DMS153 treated with DMSO at 0.1 percent for 48 hours (cell line): Measurements from ENCODE around the gene SLC37A3.
A peak's percentile ranks its signal among the peaks of the same experiment; 100 is the strongest.
"Not testable (repeated sequence)": the region's sequence is repeated elsewhere in the genome, so short reads cannot be mapped to it uniquely, and the experiment has no call there.

Source experiments
- DNase-seq: peaks from one replicate; lab custom pipeline; 2025; ENCODE audit not compliant: unreplicated experiment; lab: John Stamatoyannopoulos, UW

SLC37A3 gene

DNA sequence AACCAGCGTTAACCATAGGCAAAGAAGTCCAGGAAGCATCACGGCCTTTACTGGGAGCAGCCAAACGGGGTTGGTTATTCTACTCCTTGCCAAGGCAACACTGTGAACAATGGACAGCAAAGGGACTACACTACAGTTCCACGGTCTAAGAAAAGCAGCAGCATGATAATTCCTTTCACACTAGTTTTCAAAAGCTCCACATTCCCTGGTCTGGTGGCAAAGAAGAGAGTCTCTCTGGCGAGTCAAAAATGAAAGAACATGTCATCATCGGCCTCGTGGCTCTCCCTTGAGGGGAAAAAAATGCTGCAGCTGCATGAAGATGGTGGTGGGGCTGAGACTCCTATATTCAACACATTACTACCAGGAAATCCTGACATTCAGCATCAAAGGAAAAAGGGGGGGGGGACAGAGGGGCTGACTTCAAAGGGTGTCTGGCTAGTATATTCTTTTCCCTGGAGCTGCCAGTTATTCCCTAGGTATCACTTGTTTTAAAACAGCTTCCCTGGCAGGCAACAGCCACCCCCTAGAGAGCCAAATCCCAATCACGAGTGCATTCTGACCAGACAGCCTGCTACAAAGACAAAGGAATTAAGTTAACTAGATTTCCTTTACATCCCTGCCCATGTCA lies 49.1 kb downstream of the SLC37A3 start:
- no peak for DNase-seq

DNA sequence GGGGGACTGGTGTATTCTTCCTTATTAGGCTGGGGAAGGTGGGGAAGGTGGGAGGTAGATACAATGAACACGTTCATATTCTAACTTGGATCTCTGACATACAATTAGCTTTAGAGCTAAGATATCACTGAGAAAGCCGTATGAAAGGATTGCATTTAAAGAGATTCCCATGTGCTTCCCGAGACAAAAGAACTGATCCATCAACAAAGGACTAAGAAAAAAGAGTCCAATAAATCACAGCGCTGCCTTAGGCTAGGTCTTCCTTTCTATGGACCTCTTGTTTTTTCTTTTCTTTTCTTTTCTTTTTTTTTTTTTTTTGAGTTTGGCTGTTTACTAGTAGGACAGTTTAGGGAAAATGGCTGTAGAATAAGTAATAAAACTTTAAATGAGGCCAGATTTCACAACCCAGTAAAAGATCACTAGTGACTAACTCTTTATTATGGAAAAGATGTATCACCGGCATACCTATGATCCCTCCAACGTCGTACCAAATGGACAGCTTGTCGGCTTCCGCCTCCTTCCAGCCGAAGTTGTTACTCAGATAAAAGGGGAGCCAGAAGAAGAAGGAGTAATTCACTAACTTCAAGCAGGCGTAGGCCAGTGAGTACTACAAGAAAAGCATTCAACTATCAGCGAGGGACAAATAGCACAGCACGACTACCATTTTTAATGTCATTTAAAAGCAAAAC lies 50.0 kb downstream of the SLC37A3 start:
- no peak for DNase-seq

DNA sequence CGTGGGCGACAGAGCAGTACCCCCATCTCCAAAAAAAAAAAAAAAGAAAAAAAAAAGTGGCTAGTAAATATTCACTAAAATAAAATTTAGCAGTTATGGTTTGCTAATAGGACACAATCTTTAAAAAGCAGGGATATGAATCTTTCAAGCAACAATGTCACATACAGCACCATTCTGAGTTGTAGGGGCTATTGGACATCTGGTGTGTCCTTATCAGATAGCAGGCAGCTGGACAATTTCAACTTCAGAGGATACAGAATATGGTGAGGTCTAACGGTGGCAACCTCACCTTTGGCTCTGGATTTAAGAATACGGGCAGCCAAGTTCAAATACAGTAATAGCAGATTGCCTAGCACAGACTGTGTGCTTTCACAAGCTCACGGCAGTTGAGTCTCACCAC lies 51.1 kb downstream of the SLC37A3 start:
- no peak for DNase-seq

DNA sequence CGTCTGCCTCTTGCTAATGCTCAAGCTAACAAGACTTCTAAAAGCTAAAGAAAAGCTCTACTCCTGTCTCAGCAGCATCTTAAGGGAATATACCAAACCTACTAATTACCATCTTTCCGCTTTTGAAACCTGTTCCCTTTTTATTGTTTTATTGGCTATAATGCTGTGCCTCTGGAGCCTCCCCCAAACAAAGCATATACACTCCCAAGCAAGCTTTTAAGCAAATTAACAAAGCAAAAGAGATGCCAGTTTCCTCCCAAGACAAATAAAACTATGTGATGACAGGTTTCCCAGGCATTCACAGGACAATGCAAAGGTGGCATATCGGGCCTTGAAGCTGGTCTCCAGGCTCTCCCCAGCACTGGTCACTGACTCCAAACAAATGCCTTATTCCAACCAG lies 52.9 kb downstream of the SLC37A3 start:
- no peak for DNase-seq

DNA sequence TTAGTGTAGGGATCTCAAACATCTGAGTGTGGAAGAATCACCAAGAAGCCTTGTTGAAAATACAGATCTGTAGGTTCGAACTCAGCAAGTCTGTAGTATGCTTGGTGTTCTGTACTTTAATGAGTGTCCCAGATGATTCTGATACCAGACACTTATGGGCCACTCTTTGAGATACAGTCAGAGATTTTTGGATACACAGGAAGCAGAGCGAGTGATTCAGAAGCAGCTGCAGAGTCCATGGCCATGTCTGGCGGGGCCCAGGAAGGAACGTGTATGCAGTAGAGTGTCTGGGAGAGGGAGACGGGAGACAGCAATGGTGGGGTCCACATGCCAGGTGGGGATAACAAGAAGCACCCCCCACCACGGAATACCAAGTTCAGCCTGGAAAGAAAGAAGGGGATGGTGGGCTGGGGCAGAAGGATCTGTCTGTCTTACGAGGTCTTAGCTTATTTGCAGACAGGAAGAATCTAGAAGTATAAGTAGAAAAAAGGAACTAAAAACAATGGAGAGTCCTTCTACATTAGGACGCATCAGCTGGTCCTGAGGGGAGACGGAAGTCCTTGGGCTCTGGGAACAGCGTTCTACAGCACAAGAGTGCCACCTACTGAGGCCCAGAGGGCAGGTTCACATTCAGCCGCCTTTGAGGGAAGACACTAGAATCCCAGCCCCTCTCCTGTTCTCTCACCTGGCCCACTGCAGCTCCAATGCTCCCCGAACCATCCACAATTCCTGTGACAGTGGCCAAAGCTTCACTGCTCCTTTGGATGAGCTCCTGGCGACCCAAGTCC lies 55.4 kb downstream of the SLC37A3 start:
- no peak for DNase-seq

DNA sequence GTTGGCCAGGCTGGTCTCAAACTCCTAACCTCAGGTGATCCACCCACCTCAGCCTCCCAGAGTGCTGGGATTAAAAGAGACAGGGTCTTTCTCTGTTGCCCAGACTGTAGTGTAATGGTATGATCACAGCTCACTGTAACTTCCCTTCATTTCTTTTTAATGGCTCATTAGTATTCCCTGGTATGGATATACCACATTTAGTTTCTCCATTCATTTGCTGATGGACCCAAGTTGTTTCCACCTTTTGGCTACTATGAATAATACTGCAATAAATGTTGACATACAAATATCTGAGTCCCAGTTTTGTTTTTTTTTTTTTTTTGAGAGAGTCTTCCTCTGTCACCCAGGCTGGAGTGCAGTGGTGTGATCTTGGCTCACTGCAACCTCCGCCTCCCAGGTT lies 59.4 kb downstream of the SLC37A3 start:
- DNase-seq: not testable (repeated sequence)

DNA sequence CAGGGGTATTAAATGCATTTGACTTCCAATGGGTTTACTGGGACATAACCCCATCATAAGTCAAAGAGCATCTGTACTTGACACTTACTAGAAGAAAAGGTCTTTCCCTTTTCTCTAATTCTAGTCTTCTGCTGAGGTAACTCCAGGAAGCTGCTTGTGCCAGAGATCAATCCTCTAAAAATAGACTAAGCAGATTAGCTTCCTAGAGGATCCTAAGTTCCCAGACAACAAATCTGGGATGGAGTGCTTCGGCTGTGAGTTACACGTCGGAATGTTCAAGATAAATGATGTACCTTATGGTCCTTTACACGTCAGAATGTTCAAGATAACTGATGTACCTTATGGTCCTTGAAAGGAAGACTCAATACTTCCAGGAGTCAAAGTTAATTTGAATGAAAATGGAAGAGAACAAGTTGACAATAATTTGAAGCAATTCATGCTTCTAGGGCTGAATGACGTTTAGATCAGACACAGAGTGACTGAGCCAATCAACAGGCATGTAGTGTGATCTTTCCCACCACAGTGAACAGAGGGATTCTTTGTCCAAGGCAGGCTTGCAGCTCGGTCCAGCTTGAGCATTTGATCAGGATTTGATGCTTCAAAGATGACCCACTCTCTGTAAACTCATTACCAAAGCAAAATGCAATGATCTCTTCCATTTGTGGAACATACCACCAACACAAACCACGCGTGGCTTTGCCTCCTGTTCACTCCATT lies 63.8 kb downstream of the SLC37A3 start:
- no peak for DNase-seq

DNA sequence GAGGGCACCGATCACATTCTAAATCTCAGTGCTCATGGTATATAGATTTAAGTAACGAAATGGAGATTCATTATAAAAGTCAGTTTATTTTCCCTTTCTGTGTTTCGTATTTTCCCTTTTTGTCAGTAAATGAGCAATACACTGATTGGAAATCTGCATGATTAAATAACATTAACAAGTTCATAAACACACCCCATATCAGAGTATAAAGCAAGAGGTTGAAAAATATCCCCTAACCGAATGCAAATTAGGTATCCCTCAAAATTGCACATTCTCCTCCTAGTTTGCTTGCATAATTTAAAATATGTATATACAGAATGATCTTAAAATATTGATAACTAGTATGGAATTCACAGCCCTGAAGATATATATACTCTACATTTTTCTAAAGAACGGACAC lies 64.6 kb downstream of the SLC37A3 start:
- no peak for DNase-seq

DNA sequence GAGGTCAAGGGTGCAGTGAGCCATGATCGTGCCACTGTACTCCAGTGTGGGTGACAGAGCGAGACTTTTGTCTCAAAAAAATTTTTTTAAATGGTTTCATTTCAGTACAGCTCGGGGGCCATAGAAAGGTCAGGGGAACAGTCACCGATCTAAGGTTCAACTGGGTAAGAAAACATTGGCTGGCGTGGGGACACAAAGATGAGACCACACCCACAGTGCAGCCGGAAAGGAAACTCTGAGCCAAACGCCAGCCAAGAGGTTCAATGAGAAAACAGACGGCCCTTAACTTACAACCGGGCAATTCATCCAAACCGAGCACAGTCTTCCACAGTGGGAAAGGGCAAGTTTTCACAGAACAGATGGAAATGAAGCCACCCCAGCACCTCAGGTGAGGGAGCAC lies 65.1 kb downstream of the SLC37A3 start:
- DNase-seq: no peak

DNA sequence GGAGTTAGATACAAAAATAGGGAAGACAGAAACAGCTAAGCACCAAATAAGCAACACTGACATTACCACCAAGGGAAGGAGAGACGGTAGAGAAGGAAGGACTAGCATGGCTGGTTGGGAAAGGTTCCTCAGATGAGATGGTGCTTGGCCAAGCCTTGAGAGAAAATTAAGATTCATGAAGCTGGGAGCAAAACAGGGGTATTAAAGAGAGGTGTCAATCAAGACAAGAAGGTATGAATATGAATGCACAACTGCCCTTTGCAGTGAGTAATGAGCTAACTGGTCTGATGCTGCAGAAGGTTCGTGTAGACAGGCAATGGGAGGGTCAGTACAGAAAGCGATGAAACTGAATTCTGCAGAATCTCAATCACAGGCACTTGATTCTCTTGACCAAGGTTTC lies 67.7 kb downstream of the SLC37A3 start:
- DNase-seq: no peak

DNA sequence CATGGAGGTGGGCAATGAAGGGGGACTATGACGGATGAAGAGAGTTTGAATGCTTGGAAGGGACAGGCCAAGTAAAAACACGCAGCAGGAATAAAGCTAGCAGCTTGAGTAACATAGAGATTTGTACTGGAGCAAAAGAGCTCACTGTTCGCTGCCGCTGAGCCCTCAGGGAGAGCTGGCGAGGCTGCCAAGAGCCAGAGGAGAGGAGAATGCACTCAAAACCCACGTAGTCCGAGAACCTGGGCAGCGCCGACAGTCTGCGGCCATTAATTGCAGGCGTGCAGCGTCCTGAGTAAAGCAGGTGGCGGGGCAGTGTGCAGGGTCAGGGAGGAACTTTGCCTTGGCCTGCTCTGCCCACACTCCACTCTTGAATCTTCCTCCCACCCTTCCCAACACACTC lies 68.2 kb downstream of the SLC37A3 start:
- no peak for DNase-seq

DNA sequence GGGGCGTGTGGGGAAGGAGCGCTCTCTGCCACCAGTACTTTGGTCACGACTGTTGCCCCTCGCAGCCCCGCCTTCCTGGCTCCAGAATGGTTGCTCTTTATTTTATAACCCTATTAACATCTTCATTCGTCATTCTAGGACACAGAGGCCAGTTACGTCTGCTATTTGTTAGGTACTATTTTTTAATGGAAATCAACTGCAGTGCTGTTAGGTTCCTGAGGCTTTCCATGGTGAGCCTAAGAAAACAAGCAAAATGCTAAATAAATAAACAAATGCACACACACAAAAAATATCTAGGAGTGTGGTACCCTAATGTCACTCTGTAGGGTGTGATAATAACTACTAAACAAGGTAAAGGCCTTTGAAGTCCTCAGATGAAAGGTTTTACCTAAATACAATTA lies 71.1 kb downstream of the SLC37A3 start:
- no peak for DNase-seq

DNA sequence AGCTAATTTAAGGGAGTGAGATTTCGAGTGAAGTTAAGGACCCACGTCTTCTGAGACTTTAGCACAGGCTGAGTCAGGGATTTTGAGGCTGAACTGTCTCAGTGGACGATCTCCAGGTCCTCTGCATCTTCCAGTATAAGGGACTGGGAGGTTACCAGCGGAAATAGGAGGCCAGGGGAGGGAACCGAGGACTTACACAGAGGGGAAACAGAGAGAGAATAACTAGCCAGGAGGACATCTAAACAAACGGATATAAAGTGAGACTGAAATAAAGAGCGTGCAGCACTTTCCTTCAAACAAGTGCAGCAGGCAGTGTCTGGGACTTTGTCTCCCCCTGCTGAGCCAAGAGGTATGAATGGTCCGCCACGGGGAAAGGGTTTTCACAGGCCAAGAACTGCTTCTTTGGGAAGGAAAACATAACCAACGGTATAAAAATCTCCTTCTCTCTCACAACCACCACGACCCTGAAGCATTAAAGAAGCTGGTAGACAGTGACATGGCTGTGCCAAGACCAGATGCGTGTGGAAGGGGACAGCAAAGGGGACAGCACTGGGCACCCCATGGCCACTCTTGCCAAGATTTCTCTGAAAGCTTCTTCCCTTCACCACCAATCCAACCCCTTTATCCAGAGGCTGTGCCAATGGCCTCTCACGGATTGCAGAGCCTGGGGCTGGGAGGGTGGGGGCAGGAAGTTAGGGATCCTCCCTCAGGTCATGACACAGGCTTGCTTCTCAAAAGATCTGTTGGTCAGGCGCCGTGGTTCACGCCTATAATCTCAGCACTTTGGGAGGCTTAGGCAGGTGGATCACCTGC lies 72.0 kb downstream of the SLC37A3 start:
- peak; percentile 43 for DNase-seq

DNA sequence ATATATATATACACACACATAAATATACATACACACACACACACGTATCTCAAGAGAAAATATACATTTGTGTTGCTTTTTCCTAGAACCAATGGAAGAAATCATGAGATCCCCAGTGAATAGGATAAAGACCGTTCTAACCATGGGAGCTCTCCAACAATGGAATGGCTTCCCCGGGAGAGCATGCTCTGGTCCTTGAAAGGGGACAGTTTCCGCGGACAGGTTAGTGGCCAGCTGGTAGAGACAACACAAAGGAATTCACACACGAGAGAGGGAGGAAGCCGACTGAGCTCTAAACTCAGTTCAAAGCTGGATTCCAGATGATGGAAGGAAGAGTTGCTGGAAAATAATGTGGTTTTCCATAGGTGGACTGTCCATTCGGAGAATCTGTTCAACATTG lies 72.7 kb downstream of the SLC37A3 start:
- no peak for DNase-seq

DNA sequence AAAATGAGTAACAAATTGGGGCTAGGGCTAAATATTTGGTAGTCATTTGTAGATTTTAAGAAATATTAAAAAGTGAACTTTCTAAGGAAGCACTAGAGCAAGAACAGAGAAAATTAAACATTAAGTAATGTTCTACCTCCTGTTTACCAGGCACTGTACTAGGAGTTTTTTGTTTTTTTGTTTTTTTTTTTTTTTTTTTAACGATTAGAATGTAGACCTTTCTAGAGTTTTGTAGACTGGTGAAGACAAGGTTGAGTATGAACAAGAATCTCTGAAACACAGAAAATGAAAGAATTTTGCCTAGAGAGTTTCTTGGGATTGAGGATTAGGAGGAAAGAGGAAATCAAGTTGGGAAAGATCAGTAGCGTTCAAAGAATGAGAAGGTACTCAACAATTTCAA lies 73.6 kb downstream of the SLC37A3 start:
- DNase-seq: no peak

DNA sequence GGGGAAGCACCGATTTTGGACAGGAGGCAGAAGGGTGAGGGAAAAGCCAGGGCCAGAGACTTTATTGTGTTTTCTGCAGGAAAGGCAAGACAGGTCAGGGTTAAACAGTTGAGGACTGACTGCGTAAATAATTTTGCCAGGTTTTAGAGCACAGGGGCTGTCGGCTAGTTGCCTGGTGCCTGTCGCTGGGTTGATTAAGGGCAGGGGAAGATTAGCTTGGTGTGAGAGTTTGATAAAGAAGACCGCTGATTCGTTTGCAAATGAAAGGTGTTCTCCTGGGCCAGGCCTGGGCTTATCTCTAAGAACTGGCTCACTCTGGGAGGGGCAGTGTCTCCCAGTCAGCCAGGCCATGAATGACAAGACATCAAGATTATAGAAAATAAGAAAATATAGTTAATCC lies 75.6 kb downstream of the SLC37A3 start:
- no peak for DNase-seq

DNA sequence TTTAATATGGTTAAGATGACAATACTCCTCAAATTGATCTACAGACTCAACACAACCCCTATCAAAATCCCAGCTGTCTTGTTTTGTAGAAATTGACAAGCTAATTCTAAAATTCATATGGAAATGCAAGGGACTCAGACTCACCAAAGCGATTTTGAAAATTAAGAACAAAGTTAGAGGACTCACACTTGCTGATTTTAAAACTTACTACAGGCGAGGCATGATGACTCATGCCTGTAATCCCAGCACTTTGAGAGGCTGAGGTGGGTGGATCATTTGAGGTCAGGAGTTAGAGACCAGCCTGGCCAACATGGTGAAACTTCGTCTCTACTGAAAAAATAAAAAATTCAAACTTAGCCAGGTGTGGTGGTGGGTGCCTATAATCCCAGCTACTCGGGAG lies 78.3 kb downstream of the SLC37A3 start:
- DNase-seq: not testable (repeated sequence)

DNA sequence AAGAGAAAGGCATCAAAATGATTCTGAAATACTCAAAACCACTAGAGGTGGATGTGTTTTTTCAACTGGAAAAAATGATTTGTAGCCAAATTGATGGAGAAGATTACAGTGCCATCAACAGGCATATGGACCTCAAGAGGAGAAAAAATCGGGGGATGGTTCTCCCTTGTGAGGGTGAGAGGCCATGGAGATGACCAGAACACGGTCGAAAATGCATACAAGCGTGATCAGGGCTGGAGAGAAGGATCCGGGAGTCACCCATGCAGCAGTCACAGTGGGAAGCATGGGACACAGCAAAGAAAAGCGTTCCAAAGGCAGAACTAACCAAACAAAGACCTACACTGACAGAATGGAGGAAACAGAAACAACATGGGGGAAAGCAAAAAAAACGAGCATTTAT lies 80.3 kb downstream of the SLC37A3 start:
- DNase-seq: no peak

DNA sequence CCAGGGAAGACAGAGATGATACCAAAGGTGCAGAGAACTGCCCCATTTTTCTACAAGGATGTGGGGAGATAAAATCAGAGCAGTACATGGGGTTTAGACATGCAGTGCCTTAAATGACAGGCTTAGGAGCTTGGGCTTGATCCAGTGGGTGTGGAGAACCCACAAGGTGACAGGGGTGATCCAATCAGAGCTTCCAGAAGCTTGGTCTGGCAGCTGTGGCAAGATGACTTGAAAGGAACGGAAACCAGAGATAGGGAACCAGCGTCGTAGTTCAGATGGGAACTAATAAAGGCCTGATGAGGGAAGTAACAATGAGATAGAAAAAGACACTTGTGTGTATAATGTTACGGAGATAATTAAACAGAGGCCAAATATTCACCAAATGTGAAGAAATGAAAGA lies 80.7 kb downstream of the SLC37A3 start:
- no peak for DNase-seq

DNA sequence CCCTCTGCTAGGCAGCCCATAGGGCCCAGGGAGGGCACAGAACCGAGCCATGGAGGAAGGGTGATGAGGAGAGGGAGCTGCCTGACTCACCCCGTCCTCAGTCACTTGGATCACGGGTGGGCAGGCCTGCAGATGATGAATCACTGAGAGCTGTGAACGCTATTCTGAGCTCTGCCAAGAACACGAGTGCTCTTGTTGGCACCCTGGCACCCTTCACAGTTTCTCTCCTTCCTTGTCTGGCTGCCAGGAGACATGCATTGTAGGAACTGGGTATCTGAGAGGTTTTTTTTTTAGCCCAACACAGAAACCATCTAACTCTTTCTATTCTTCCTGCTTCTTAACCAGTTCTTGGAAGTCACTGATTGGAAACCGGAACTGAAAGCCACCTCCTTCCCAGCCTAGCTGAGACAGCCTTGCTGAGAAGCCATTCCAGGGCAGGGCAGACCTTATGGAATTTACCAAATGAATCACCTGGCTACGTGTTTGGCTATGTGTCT lies 82.1 kb downstream of the SLC37A3 start:
- no peak for DNase-seq
